Transverse colon (tissue), 4 donors: ENCODE data around the gene ZNF79.

Experiments
- CTCF ChIP-seq, 5 experiments: fragments of 200-600 bp in 3 of 5; fragments of 450-650 bp in 2 of 5; sonication (generic) in 3 of 5; IDR thresholded peaks; 1 replicate in 2 of 5; 2 replicates in 3 of 5; pipeline ENCODE4 v1.5.1; 2016 to 2017; ENCODE audit warnings: antibody characterized with exemption in 5 of 5, inconsistent platforms in 3 of 5, mild to moderate bottlenecking in 2 of 5, moderate library complexity in 1 of 5
- POLR2AphosphoS5 ChIP-seq, 3 donors: sonication (generic); formaldehyde crosslinking; IDR thresholded peaks; one replicate each; pipeline ENCODE4 v1.6.1; 2016; ENCODE audit warnings: antibody characterized with exemption in 3 of 3

GRCh38 chr9:127386249-127386648 is 37.9 kb upstream of the ZNF79 start:
- no peak for TF ChIP-seq CTCF (IDR thresholded peaks at IDR 0.05)
- no peak for TF ChIP-seq POLR2AphosphoS5 (IDR thresholded peaks at IDR 0.05)
